ENCODE results near the gene EDC4. TPM values are rescaled to one million over a fixed set of nuclear protein-coding genes. Genes with fewer than 3 reads are reported as not detected.

Gene EDC4
- total and polyA plus RNA-seq, 7 donors: 21.1 to 52.1 (median 33.8) TPM

GRCh38 chr16:67844497-67844896 is 28.4 kb upstream of the EDC4 start:
- H3K4me3 ChIP-seq: peak overlapping the region; percentile 100
- WGBS, 3 donors: 40 to 52% (median 44%) methylated on average over 4 of the region's 4 CpGs
- peak; percentile 8 for TF ChIP-seq CTCF (IDR thresholded peaks at IDR 0.05)

GRCh38 chr16:67845291-67846062 is 27.4 kb upstream of the EDC4 start:
- no peak for TF ChIP-seq CTCF (IDR thresholded peaks at IDR 0.05)
- H3K27me3 ChIP-seq (ENCODE audit: insufficient read depth in 3 of 3, low read length in 2 of 3): no peaks in the 10 kb centered on the region
- H3K4me3 ChIP-seq: peak overlapping the region; percentile 100
- H3K27ac ChIP-seq: peak overlapping the region; percentile 100
- H3K4me1 ChIP-seq: peaks cover 50% of the 10 kb centered on the region
- 63 to 73% (median 69%) methylated on average over 5 of the region's 5 CpGs for WGBS, 3 donors
- no peak for ATAC-seq
- H3K9me3 ChIP-seq: no peaks in the 10 kb centered on the region
- intact Hi-C loops (cut with DNase I): loop anchor here in 1 of 2 donors (10.0 kb wide), 1 partner anchor 389 kb away; the partner anchor contains the start of gene ESRP2
- DNase-seq: no peak
- H3K36me3 ChIP-seq (ENCODE audit: insufficient read depth in 1 of 2, low read depth in 1 of 2): peaks cover 0 to 6% of the 10 kb centered on the region in 2 donors

More at GRCh38 chr16:67844497-67844896, 28.4 kb upstream of the EDC4 start:
- DNase-seq (no peak), ATAC-seq (no peak)
- Histone ChIP-seq H3K9me3 (no peaks in the 10 kb centered on the region), H3K36me3 (ENCODE audit: insufficient read depth in 1 of 2, low read depth in 1 of 2) (peaks cover 0 to 5% of the 10 kb centered on the region in 2 donors), H3K27ac (peak overlapping the region; percentile 100), H3K27me3 (ENCODE audit: insufficient read depth in 3 of 3, low read length in 2 of 3) (no peaks in the 10 kb centered on the region), H3K4me1 (peaks cover 50% of the 10 kb centered on the region)
- intact Hi-C loops (cut with DNase I): loop anchor here in 1 of 2 donors (10.0 kb wide), 1 partner anchor 390 kb away; the partner anchor contains the start of gene ESRP2

- Histone ChIP-seq H3K9me3 (no peaks in the 10 kb centered on the region), H3K4me1 (peaks cover 50% of the 10 kb centered on the region), H3K27ac (peak overlapping the region; percentile 100), H3K27me3 (ENCODE audit: insufficient read depth in 3 of 3, low read length in 2 of 3) (no peaks in the 10 kb centered on the region), H3K36me3 (ENCODE audit: insufficient read depth in 1 of 2, low read depth in 1 of 2) (peaks cover 0 to 8% of the 10 kb centered on the region in 2 donors), H3K4me3 (peak overlapping the region; percentile 100)
- intact Hi-C loops (cut with DNase I): loop anchor here in 1 of 2 donors (10.0 kb wide), 1 partner anchor 389 kb away; the partner anchor contains the start of gene ESRP2
- no peak for DNase-seq
- no peak for TF ChIP-seq CTCF (IDR thresholded peaks at IDR 0.05)
- 11 to 22% (median 12%) methylated on average over 2 of the region's 2 CpGs for WGBS, 3 donors
- ATAC-seq: no peak
Observed at GRCh38 chr16:67846063-67846319, 26.9 kb upstream of the EDC4 start.

GRCh38 chr16:67846320-67847063 is 26.4 kb upstream of the EDC4 start, which contains the start of gene NUTF2:
Gene NUTF2, plus strand, starts transcription at chr16:67846933. Its CDS starts 18,198 bp downstream, at chr16:67865131.
- H3K27ac ChIP-seq: peak within 1 kb of the TSS; percentile 100
- TF ChIP-seq CTCF (IDR thresholded peaks at IDR 0.05): no peak
- H3K36me3 ChIP-seq (ENCODE audit: insufficient read depth in 1 of 2, low read depth in 1 of 2): peaks cover 0 to 8% of the 10 kb centered on the region in 2 donors
- DNase-seq: peak; percentile 97 to 98
- ATAC-seq: peak; percentile 83 to 86 (median 85)
- peaks cover 46% of the 10 kb centered on the region for H3K4me1 ChIP-seq
- no peaks in the 10 kb centered on the region for H3K9me3 ChIP-seq
- intact Hi-C loops (cut with DNase I): loop anchor here in 1 of 2 donors (10.0 kb wide), 1 partner anchor 388 kb away; the partner anchor contains the start of gene ESRP2
- H3K4me3 ChIP-seq: peak within 1 kb of the TSS; percentile 100
- no peaks in the 10 kb centered on the region for H3K27me3 ChIP-seq (ENCODE audit: insufficient read depth in 3 of 3, low read length in 2 of 3)
- 0% methylated on average over 25 to 57 of the region's 57 CpGs for WGBS, 3 donors

All from psoas muscle (tissue), 8 donors.